Fibroblast of lung (primary cell): ENCODE results near the gene SARM1. TPM values are rescaled to one million over a fixed set of nuclear protein-coding genes. Genes with fewer than 3 reads are reported as not detected.
A peak's percentile ranks its signal among the peaks of the same experiment; 100 is the strongest.

Experiments
- DNase-seq, 2 donors: peaks; one replicate each; pipeline versions ENCODE4 v3.0.0 to v3.0.0-alpha.2; 2010; ENCODE audit warnings: low read depth in 2 of 2
- H2AFZ ChIP-seq: 2 replicates; pipeline ENCODE4 v1.5.1; 2012; ENCODE audit warnings: low read length, control low read depth, inconsistent platforms
- H3K27ac ChIP-seq: 2 replicates; pipeline ENCODE4 v1.5.1; 2011; ENCODE audit warnings: low read length, control low read depth; ENCODE audit not compliant: insufficient read depth
- H3K27me3 ChIP-seq: 2 replicates; pipeline ENCODE4 v1.5.1; 2011; ENCODE audit warnings: mild to moderate bottlenecking, low read length; ENCODE audit not compliant: control insufficient read depth, insufficient read depth
- H3K36me3 ChIP-seq: 2 replicates; pipeline ENCODE4 v1.5.1; 2011; ENCODE audit warnings: low read length; ENCODE audit not compliant: control insufficient read depth, insufficient read depth
- H3K4me1 ChIP-seq: 2 replicates; pipeline ENCODE4 v1.5.1; 2011; ENCODE audit warnings: low read length; ENCODE audit not compliant: control insufficient read depth, insufficient read depth; ENCODE audit errors: extremely low read depth
- H3K4me2 ChIP-seq: 2 replicates; pipeline ENCODE4 v1.5.1; 2011; ENCODE audit warnings: low read length, control low read depth; ENCODE audit not compliant: insufficient read depth; ENCODE audit errors: extremely low read depth
- H3K4me3 ChIP-seq, 4 experiments: fragments of 200-600 bp in 1 of 4; sonication (generic) in 1 of 4; replicated peaks in 1 of 4; 2 replicates each; pipeline ENCODE4 v1.5.1; 2011 to 2016; ENCODE audit warnings: low read length in 4 of 4, low read depth in 3 of 4, mild to moderate bottlenecking in 3 of 4, control low read depth in 2 of 4, inconsistent platforms in 1 of 4, mixed read lengths in 1 of 4; ENCODE audit not compliant: insufficient read depth in 1 of 4; ENCODE audit errors: control extremely low read depth in 1 of 4
- H3K79me2 ChIP-seq: 2 replicates; pipeline ENCODE4 v1.5.1; 2012; ENCODE audit warnings: mild to moderate bottlenecking, low read length, inconsistent platforms; ENCODE audit not compliant: control insufficient read depth, insufficient read depth
- H3K9ac ChIP-seq: 2 replicates; pipeline ENCODE4 v1.5.1; 2011; ENCODE audit warnings: mild to moderate bottlenecking, low read length, control low read depth; ENCODE audit not compliant: insufficient read depth
- H3K9me3 ChIP-seq: 2 replicates; pipeline ENCODE4 v1.5.1; 2012; ENCODE audit warnings: low read depth, low read length; ENCODE audit not compliant: control insufficient read depth, insufficient read depth
- H4K20me1 ChIP-seq: 2 replicates; pipeline ENCODE4 v1.5.1; 2011; ENCODE audit warnings: low read length; ENCODE audit not compliant: control insufficient read depth, insufficient read depth; ENCODE audit errors: extremely low read depth
- EZH2 ChIP-seq: IDR thresholded peaks from 2 replicates; pipeline ENCODE4 v1.5.1; 2012; ENCODE audit warnings: low read length, control low read depth, mild to moderate bottlenecking; ENCODE audit errors: missing control alignments
- polyA plus RNA-seq, 2 donors: library from polyadenylated mRNA; depleted of rRNA in 1 of 2; stranded (reverse) in 1 of 2; unstranded in 1 of 2; fragments of >200 nt; gene quantifications; 2 replicates each; pipeline ENCODE4 v1.2.1, GENCODE V29; 2011 to 2012; ENCODE audit warnings: missing spikeins in 1 of 2
- total RNA-seq: library from RNA; depleted of rRNA; stranded (reverse); fragments of >200 nt; gene quantifications from 2 replicates; pipeline ENCODE4 v1.2.1, GENCODE V29; 2014
- TF ChIP-seq, protein P1 (sequence below), 2 donors: IDR thresholded peaks in 1 of 2; conservative IDR thresholded peaks in 1 of 2; 1 replicate in 1 of 2; 2 replicates in 1 of 2; pipeline ENCODE4 v1.5.1; 2011 to 2012; ENCODE audit warnings: low read length in 2 of 2, control low read depth in 1 of 2, inconsistent platforms in 1 of 2, low read depth in 1 of 2, mild to moderate bottlenecking in 1 of 2

The SARM1 gene
- total and polyA plus RNA-seq, 2 donors (not counting 1 experiment from before 2014, with no cell fraction given) = 3.1 to 10.8 TPM

DNA sequence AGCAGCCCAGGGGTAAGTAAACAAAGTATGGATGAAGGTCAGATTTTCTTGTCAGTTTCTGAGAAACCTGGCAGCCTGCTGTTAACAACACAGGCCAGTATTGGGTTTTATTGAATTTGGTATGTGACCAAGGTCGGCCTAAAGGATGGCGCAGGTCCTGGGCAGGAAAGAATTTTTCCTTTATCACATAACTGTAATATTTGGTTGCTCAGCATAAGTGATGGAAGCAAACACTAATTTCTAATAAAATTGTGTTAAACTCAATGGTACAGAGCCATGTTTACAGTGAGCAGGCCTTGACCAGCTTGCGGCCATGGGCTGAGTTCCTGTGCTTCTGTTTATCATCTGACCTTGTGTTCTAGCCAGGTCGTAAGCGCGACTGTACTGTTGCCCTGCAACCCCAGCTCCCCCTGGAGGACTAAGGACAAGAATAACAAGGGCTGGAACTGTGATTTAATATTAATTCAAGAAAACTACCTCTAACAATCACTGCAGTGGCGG, 24.7 kb upstream of the SARM1 start:
- H3K9ac ChIP-seq = no peak overlapping the region
- H3K36me3 ChIP-seq = peaks cover 47% of the 10 kb centered on the region
- TF ChIP-seq, protein P1, sequence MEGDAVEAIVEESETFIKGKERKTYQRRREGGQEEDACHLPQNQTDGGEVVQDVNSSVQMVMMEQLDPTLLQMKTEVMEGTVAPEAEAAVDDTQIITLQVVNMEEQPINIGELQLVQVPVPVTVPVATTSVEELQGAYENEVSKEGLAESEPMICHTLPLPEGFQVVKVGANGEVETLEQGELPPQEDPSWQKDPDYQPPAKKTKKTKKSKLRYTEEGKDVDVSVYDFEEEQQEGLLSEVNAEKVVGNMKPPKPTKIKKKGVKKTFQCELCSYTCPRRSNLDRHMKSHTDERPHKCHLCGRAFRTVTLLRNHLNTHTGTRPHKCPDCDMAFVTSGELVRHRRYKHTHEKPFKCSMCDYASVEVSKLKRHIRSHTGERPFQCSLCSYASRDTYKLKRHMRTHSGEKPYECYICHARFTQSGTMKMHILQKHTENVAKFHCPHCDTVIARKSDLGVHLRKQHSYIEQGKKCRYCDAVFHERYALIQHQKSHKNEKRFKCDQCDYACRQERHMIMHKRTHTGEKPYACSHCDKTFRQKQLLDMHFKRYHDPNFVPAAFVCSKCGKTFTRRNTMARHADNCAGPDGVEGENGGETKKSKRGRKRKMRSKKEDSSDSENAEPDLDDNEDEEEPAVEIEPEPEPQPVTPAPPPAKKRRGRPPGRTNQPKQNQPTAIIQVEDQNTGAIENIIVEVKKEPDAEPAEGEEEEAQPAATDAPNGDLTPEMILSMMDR (conservative IDR thresholded peaks at IDR 0.05 in 1 of 2, IDR thresholded peaks at IDR 0.05 in 1 of 2; ENCODE audit: low read depth in 1 of 2, low read length in 2 of 2) = peak; percentile 34 to 60
- TF ChIP-seq EZH2 = no peak
- DNase-seq = peak in 1 of 2 donors; percentile 80
- H3K27me3 ChIP-seq = no peaks in the 10 kb centered on the region
- H3K4me1 ChIP-seq = peaks cover 17% of the 10 kb centered on the region
- no peaks in the 10 kb centered on the region for H4K20me1 ChIP-seq
- no peaks in the 10 kb centered on the region for H3K79me2 ChIP-seq
- H3K9me3 ChIP-seq = no peaks in the 10 kb centered on the region
- no peak overlapping the region for H3K4me3 ChIP-seq
- no peak overlapping the region for H2AFZ ChIP-seq
- H3K4me2 ChIP-seq = peak overlapping the region; percentile 17
- H3K27ac ChIP-seq = peak overlapping the region; percentile 47

DNA sequence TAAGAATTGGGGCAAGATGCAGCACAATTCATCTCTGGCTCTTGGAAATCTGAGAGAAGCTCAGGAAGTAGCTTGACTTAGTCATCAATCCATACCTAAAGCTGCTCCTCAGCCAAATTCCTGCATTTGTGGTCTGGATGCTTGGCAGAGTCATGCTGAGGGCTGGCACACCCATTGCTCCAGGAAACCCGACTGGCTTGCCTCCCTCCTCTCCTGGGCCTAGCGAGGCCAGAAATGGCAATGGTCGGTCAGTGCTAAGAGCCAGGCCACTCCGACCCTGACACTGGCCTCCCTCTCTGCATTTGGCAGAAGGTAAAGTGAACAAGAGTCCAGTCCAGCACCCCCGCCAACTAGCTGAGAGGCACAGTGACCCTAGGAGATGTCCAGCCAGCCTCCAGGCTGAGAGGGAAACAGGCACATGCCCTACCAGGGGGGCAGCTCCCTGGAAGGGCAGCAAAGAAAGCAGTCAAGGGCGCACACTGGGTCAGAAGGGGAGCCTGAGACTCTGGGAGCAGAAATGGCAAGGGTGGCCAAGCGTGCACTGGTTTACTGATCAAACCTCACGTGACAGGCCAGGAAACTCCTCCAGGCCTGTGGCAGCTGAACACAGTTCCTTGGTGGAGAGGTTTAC, 24.1 kb upstream of the SARM1 start:
- Histone ChIP-seq H3K27ac (peak overlapping the region; percentile 72), H3K79me2 (no peaks in the 10 kb centered on the region), H2AFZ (no peak overlapping the region), H3K9me3 (no peaks in the 10 kb centered on the region), H3K9ac (no peak overlapping the region), H3K4me2 (peak overlapping the region; percentile 26), H3K4me3 (no peak overlapping the region), H3K4me1 (peaks cover 17% of the 10 kb centered on the region), H3K36me3 (peaks cover 44% of the 10 kb centered on the region), H3K27me3 (no peaks in the 10 kb centered on the region), H4K20me1 (no peaks in the 10 kb centered on the region)
- TF ChIP-seq, protein P1 (conservative IDR thresholded peaks at IDR 0.05 in 1 of 2, IDR thresholded peaks at IDR 0.05 in 1 of 2; ENCODE audit: low read depth in 1 of 2, low read length in 2 of 2) = no peak
- no peak for TF ChIP-seq EZH2
- DNase-seq = peak; percentile 85 to 97

- Histone ChIP-seq H3K27ac (no peak overlapping the region), H3K9me3 (no peaks in the 10 kb centered on the region), H3K4me2 (no peak overlapping the region), H3K9ac (no peak overlapping the region), H3K4me1 (peaks cover 17% of the 10 kb centered on the region), H3K27me3 (no peaks in the 10 kb centered on the region), H3K36me3 (peaks cover 41% of the 10 kb centered on the region), H3K4me3 (no peak overlapping the region), H3K79me2 (no peaks in the 10 kb centered on the region), H4K20me1 (no peaks in the 10 kb centered on the region), H2AFZ (no peak overlapping the region)
- no peak for TF ChIP-seq EZH2
- TF ChIP-seq, protein P1 (conservative IDR thresholded peaks at IDR 0.05 in 1 of 2, IDR thresholded peaks at IDR 0.05 in 1 of 2; ENCODE audit: low read depth in 1 of 2, low read length in 2 of 2) = no peak
- no peak for DNase-seq
Observed at GRCh38 chr17:28348979-28349378, 22.5 kb upstream of the SARM1 start.
